Endodermal cell (in vitro differentiated cells): ENCODE results near the gene TSR2. TPM values are rescaled to one million over a fixed set of nuclear protein-coding genes. Genes with fewer than 3 reads are reported as not detected.
"Not testable (repeated sequence)": the region's sequence is repeated elsewhere in the genome, so short reads cannot be mapped to it uniquely, and the experiment has no call there.

Experiments used
- DNase-seq: peaks from one replicate; pipeline ENCODE4 v3.0.0-alpha.2; 2017
- H3K27ac ChIP-seq: 2 replicates; pipeline ENCODE4 v1.5.1; 2013; ENCODE audit warnings: mild to moderate bottlenecking, low read depth, low read length, moderate library complexity
- H3K27me3 ChIP-seq: 2 replicates; pipeline ENCODE4 v1.6.1; 2013; ENCODE audit warnings: mild to moderate bottlenecking, low read length, moderate library complexity; ENCODE audit not compliant: insufficient read depth, control insufficient read depth, poor library complexity, severe bottlenecking
- H3K36me3 ChIP-seq: 2 replicates; pipeline ENCODE4 v1.7.0; 2013; ENCODE audit warnings: mild to moderate bottlenecking, low read length, moderate library complexity; ENCODE audit not compliant: control insufficient read depth, insufficient read depth
- H3K4me1 ChIP-seq: one replicate; pipeline ENCODE4 v1.7.0; 2013; ENCODE audit warnings: low read length; ENCODE audit not compliant: control insufficient read depth, insufficient read depth
- H3K4me3 ChIP-seq: 2 replicates; pipeline ENCODE4 v1.5.1; 2013; ENCODE audit warnings: mild to moderate bottlenecking, low read length, moderate library complexity
- H3K9ac ChIP-seq: 2 replicates; pipeline ENCODE4 v1.6.1; 2013; ENCODE audit warnings: mild to moderate bottlenecking, low read length, moderate library complexity; ENCODE audit not compliant: poor library complexity, severe bottlenecking; ENCODE audit errors: extremely low read depth
- H3K9me3 ChIP-seq: 2 replicates; pipeline ENCODE4 v1.6.1; 2013; ENCODE audit warnings: mild to moderate bottlenecking, low read length, moderate library complexity; ENCODE audit not compliant: control insufficient read depth
- H3K27ac Mint-ChIP-seq: 2 replicates; pipeline ENCODE4 v1.8.0; 2020; ENCODE audit warnings: mixed read lengths
- H3K27me3 Mint-ChIP-seq: 2 replicates; pipeline ENCODE4 v1.8.0; 2021; ENCODE audit warnings: mild to moderate bottlenecking, mixed read lengths; ENCODE audit not compliant: insufficient read depth
- H3K36me3 Mint-ChIP-seq: 2 replicates; pipeline ENCODE4 v1.8.0; 2020; ENCODE audit warnings: low read depth, mixed read lengths
- H3K4me1 Mint-ChIP-seq: 2 replicates; pipeline ENCODE4 v1.8.0; 2020; ENCODE audit warnings: mixed read lengths
- H3K4me3 Mint-ChIP-seq: 2 replicates; pipeline ENCODE4 v1.8.0; 2020; ENCODE audit warnings: mild to moderate bottlenecking, moderate library complexity, mixed read lengths
- H3K9me3 Mint-ChIP-seq: 2 replicates; pipeline ENCODE4 v1.8.0; 2020; ENCODE audit warnings: mild to moderate bottlenecking, mixed read lengths
- CTCF ChIP-seq: fragments of 200-600 bp; sonication (generic); conservative IDR thresholded peaks from 2 replicates; pipeline ENCODE4 v1.5.0; 2021; ENCODE audit warnings: antibody characterized with exemption, mild to moderate bottlenecking
- WGBS, 2 experiments: methylation state at CpG; one replicate each; pipeline versions ENCODE4 v1.1.5 to v1.1.7; 2013; ENCODE audit warnings: missing lambda C conversion rate in 2 of 2, mixed read lengths in 1 of 2; ENCODE audit not compliant: insufficient coverage in 1 of 2, insufficient read length in 1 of 2; 5-methylcytosine and 5-hydroxymethylcytosine counted together
- total RNA-seq, 2 donors: library from RNA; stranded (reverse); fragmentation: NEBNext Ultra II Directional in 1 of 2; extraction: Animal tissue kit (Norgen Biotek cat#: 25700) in 1 of 2; gene quantifications; 2 replicates in 1 of 2; 3 replicates in 1 of 2; pipeline ENCODE4 v1.2.1, GENCODE V29; 2021

The TSR2 gene
- total RNA-seq, 2 donors from 2014 or later, result 41.3 to 54.0 TPM

- Mint-ChIP-seq H3K9me3 (peaks cover 50% of the 10 kb centered on the region), H3K4me1 (peaks cover 20% of the 10 kb centered on the region), H3K36me3 (no peaks in the 10 kb centered on the region), H3K27ac (no peak overlapping the region), H3K4me3 (no peak overlapping the region), H3K27me3 (no peaks in the 10 kb centered on the region)
- DNase-seq, result peak; percentile 62
- no peak for TF ChIP-seq CTCF
- H3K27ac ChIP-seq, result no peak overlapping the region
- H3K4me3 ChIP-seq, result no peak overlapping the region
- H3K36me3 ChIP-seq, result no peaks in the 10 kb centered on the region
- no peaks in the 10 kb centered on the region for H3K4me1 ChIP-seq
- no peak overlapping the region for H3K9ac ChIP-seq
- WGBS, 2 experiments, result 56% methylated on average over 3 of the region's 3 CpGs; no CpG with 5 or more reads in 1 of the 2 experiments
- no peaks in the 10 kb centered on the region for H3K9me3 ChIP-seq
- no peaks in the 10 kb centered on the region for H3K27me3 ChIP-seq
Measured at GRCh38 chrX:54484666-54485065, 44.5 kb downstream of the TSR2 start.

- not testable (repeated sequence) for H3K27ac Mint-ChIP-seq, H3K4me3 ChIP-seq, H3K36me3 ChIP-seq, H3K9ac ChIP-seq, H3K27me3 Mint-ChIP-seq, H3K4me1 ChIP-seq, H3K27ac ChIP-seq, H3K4me3 Mint-ChIP-seq, H3K4me1 Mint-ChIP-seq, H3K36me3 Mint-ChIP-seq, DNase-seq, H3K27me3 ChIP-seq, H3K9me3 ChIP-seq
- WGBS, 2 experiments, result 95 to 100% methylated on average over 1 to 3 of the region's 5 CpGs
- H3K9me3 Mint-ChIP-seq, result peaks cover 63% of the 10 kb centered on the region
Measured at GRCh38 chrX:54489819-54490218, 49.6 kb downstream of the TSR2 start.

- WGBS, 2 experiments, result 65% methylated on average over 5 of the region's 6 CpGs; no CpG with 5 or more reads in 1 of the 2 experiments
- no peaks in the 10 kb centered on the region for H3K4me1 ChIP-seq
- no peak overlapping the region for H3K4me3 ChIP-seq
- H3K9me3 Mint-ChIP-seq, result peaks cover 64% of the 10 kb centered on the region
- no peaks in the 10 kb centered on the region for H3K9me3 ChIP-seq
- TF ChIP-seq CTCF, result no peak
- H3K9ac ChIP-seq, result no peak overlapping the region
- H3K27ac Mint-ChIP-seq, result no peak overlapping the region
- H3K4me1 Mint-ChIP-seq, result peaks cover 8% of the 10 kb centered on the region
- H3K36me3 ChIP-seq, result no peaks in the 10 kb centered on the region
- peaks cover 3% of the 10 kb centered on the region for H3K36me3 Mint-ChIP-seq
- no peak overlapping the region for H3K4me3 Mint-ChIP-seq
- no peaks in the 10 kb centered on the region for H3K27me3 ChIP-seq
- no peak for DNase-seq
- H3K27ac ChIP-seq, result no peak overlapping the region
- H3K27me3 Mint-ChIP-seq, result no peaks in the 10 kb centered on the region
Measured at GRCh38 chrX:54492340-54492739, 52.1 kb downstream of the TSR2 start.
